Neural progenitor cell (in vitro differentiated cells): ENCODE results near the gene TOR1A. TPM values are rescaled to one million over a fixed set of nuclear protein-coding genes. Genes with fewer than 3 reads are reported as not detected.

Experiments
- microRNA-seq: library from miRNA; unstranded; fragments of <30 nt; microRNA quantifications from one replicate; pipeline ENCODE4, GENCODE V29; 2016
- small RNA-seq: library from RNA; depleted of rRNA; stranded (forward); fragments of <200 nt; gene quantifications from one replicate; pipeline ENCODE3, GENCODE V24; 2015
- total RNA-seq: library from RNA; depleted of rRNA; stranded (reverse); fragments of >200 nt; gene quantifications from 2 replicates; pipeline ENCODE4 v1.2.3, GENCODE V29; 2015; ENCODE audit warnings: low replicate concordance

The TOR1A gene
- total RNA-seq, 1 donor from 2014 or later, result 39.6 TPM

Small RNA genes within 50 kb of the gene (microRNA-seq; reads per million reads assigned to microRNA genes)
- not detected for gene MIR6855

Small RNA genes within 50 kb of the gene (small RNA-seq; reads per million reads assigned to genes)
- gene MIR6855, result not detected

Other genes starting within 250 kb of the TOR1A start
- not detected in 2 replicates for gene C9orf50, start 203.0 kb downstream of the TOR1A start, total RNA-seq
- gene NTMT1, start 198.0 kb downstream of the TOR1A start, total RNA-seq, result 22.2 and 29.8 TPM in 2 replicates
- 9.2 and 21.1 TPM in 2 replicates for gene ASB6, start 182.0 kb downstream of the TOR1A start, total RNA-seq
- 1.5 and 5.2 TPM in 2 replicates for gene PRRX2, start 158.5 kb downstream of the TOR1A start, total RNA-seq
- gene PTGES, start 71.1 kb downstream of the TOR1A start, total RNA-seq, result 2.3 and 2.9 TPM in 2 replicates
- 12.2 and 19.0 TPM in 2 replicates for gene TOR1B, start 21.0 kb downstream of the TOR1A start, total RNA-seq
- gene C9orf78, start 11.1 kb upstream of the TOR1A start, total RNA-seq, result 40.9 and 42.2 TPM in 2 replicates
- 10.8 and 25.2 TPM in 2 replicates for gene USP20, start 11.3 kb upstream of the TOR1A start, total RNA-seq
- gene FNBP1, start 219.1 kb upstream of the TOR1A start, total RNA-seq, result 24.3 and 34.9 TPM in 2 replicates
- gene GPR107, start 229.8 kb upstream of the TOR1A start, total RNA-seq, result 33.2 and 33.8 TPM in 2 replicates